DND-41 (cell line): ENCODE measurements around the gene TMEM161B.

ENCODE experiments used
- ATAC-seq: fragments of 200-7000 bp; cut with Tn5 transposase; 3 replicates; pipeline ENCODE4 v1.9.1; 2021; ENCODE audit warnings: low read depth; ENCODE audit not compliant: insufficient read depth
- DNase-seq: peaks from one replicate; pipeline ENCODE4 v3.0.0-alpha.2; 2020
- H2AFZ ChIP-seq: 2 replicates; pipeline ENCODE4 v1.6.0; 2012; ENCODE audit warnings: low read depth, low read length
- H3K27ac ChIP-seq: 2 replicates; pipeline ENCODE4 v1.5.1; 2012; ENCODE audit warnings: low read length, inconsistent platforms
- H3K27me3 ChIP-seq: fragments of 200-600 bp; sonication (generic); 2 replicates; pipeline ENCODE4 v1.6.0; 2012; ENCODE audit warnings: low read length, mild to moderate bottlenecking, inconsistent platforms; ENCODE audit not compliant: insufficient read depth, poor library complexity
- H3K36me3 ChIP-seq: 2 replicates; pipeline ENCODE4 v1.5.1; 2012; ENCODE audit warnings: low read length, inconsistent platforms; ENCODE audit not compliant: insufficient read depth
- H3K4me1 ChIP-seq: 2 replicates; pipeline ENCODE4 v1.5.1; 2012; ENCODE audit warnings: mild to moderate bottlenecking, low read length; ENCODE audit not compliant: insufficient read depth
- H3K4me2 ChIP-seq: 2 replicates; pipeline ENCODE4 v1.6.0; 2012; ENCODE audit warnings: mild to moderate bottlenecking, moderate library complexity, low read length, inconsistent platforms; ENCODE audit not compliant: insufficient read depth
- H3K4me3 ChIP-seq, 2 experiments: fragments of 200-600 bp in 1 of 2; shearing (Covaris generic) in 1 of 2; 2 replicates each; pipeline ENCODE4 v1.5.1; 2012 to 2016; ENCODE audit warnings: inconsistent platforms in 2 of 2, low read length in 2 of 2, mild to moderate bottlenecking in 2 of 2, low read depth in 1 of 2, moderate library complexity in 1 of 2
- H3K79me2 ChIP-seq: 2 replicates; pipeline ENCODE4 v1.6.0; 2012; ENCODE audit warnings: low read length, inconsistent platforms; ENCODE audit not compliant: insufficient read depth
- H3K9ac ChIP-seq: 2 replicates; pipeline ENCODE4 v1.6.0; 2012; ENCODE audit warnings: low read depth, mild to moderate bottlenecking, inconsistent platforms, low read length, moderate library complexity
- H3K9me3 ChIP-seq: 2 replicates; pipeline ENCODE4 v1.5.1; 2012; ENCODE audit warnings: low read length, moderate library complexity, mild to moderate bottlenecking, inconsistent platforms; ENCODE audit not compliant: insufficient read depth, severe bottlenecking
- H4K20me1 ChIP-seq: 2 replicates; pipeline ENCODE4 v1.6.0; 2012; ENCODE audit warnings: low read length; ENCODE audit not compliant: insufficient read depth
- EZH2 ChIP-seq: IDR thresholded peaks from 3 replicates; pipeline ENCODE4 v1.6.1; 2012; ENCODE audit warnings: borderline replicate concordance, low read depth, mild to moderate bottlenecking, moderate library complexity, low read length, inconsistent platforms; ENCODE audit not compliant: severe bottlenecking
- TF ChIP-seq, protein P1 (sequence below): IDR thresholded peaks from 2 replicates; pipeline ENCODE4 v1.5.1; 2012; ENCODE audit warnings: borderline replicate concordance, low read length, moderate library complexity, mild to moderate bottlenecking; ENCODE audit not compliant: poor library complexity, severe bottlenecking; ENCODE audit errors: extremely low read depth

Gene TMEM161B

DNA sequence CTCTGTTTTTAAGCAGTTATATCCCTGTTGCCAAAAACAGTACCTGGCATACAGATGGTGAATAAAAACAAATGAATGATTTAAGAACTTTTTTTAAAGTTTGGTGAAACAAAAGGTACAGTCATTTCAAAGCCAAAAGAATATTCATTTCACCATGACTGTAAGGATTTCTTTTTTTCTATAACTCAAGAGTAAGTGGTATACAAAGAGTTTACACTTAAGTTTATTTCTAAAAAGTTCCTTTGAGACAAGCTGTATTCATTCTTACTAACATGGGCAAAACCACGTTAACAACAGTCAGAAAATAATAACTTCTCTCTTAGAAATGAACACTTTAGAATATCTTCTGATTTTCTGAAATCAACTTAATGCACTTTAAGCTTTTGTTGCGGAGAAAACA lies 5.3 kb downstream of the TMEM161B start:
- Histone ChIP-seq H3K79me2 (peaks cover 100% of the 10 kb centered on the region), H3K9me3 (peaks cover 2% of the 10 kb centered on the region), H3K4me3 (no peak overlapping the region), H4K20me1 (peaks cover 22% of the 10 kb centered on the region; the same call in 1 of the 2 replicates), H3K4me2 (no peak overlapping the region), H3K27ac (no peak overlapping the region), H3K36me3 (peaks cover 11% of the 10 kb centered on the region), H3K9ac (no peak overlapping the region), H3K4me1 (peaks cover 23% of the 10 kb centered on the region), H3K27me3 (no peaks in the 10 kb centered on the region), H2AFZ (no peak overlapping the region)
- ATAC-seq (no peak), DNase-seq (no peak)
- no peak for TF ChIP-seq EZH2
- TF ChIP-seq, protein P1, sequence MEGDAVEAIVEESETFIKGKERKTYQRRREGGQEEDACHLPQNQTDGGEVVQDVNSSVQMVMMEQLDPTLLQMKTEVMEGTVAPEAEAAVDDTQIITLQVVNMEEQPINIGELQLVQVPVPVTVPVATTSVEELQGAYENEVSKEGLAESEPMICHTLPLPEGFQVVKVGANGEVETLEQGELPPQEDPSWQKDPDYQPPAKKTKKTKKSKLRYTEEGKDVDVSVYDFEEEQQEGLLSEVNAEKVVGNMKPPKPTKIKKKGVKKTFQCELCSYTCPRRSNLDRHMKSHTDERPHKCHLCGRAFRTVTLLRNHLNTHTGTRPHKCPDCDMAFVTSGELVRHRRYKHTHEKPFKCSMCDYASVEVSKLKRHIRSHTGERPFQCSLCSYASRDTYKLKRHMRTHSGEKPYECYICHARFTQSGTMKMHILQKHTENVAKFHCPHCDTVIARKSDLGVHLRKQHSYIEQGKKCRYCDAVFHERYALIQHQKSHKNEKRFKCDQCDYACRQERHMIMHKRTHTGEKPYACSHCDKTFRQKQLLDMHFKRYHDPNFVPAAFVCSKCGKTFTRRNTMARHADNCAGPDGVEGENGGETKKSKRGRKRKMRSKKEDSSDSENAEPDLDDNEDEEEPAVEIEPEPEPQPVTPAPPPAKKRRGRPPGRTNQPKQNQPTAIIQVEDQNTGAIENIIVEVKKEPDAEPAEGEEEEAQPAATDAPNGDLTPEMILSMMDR: no peak

DNA sequence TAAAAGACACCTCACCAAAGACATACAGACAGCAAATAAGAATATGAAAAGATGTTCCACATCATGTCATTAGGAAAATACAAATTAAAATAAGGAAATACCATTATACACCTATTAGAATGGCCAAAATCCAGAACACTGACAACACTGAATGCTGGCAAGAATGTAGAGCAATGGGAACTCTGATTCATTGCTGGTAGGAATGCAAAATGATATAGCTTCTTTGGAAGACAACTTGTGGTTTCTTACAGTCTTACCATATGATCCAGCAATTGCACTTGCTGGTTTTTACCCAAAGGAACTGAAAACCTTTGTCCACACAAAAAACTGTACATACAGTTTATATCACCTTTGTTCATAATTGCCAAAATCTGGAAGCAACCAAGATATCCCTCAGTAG lies 6.5 kb downstream of the TMEM161B start:
- Histone ChIP-seq H3K27me3 (no peaks in the 10 kb centered on the region), H4K20me1 (peaks cover 25% of the 10 kb centered on the region; the same call in 1 of the 2 replicates), H3K36me3 (peaks cover 10% of the 10 kb centered on the region; the same call in 1 of the 2 replicates), H3K4me2 (no peak overlapping the region), H3K9ac (no peak overlapping the region), H3K79me2 (peaks cover 100% of the 10 kb centered on the region), H3K4me3 (no peak overlapping the region), H2AFZ (no peak overlapping the region), H3K4me1 (peaks cover 11% of the 10 kb centered on the region; the same call in 1 of the 2 replicates), H3K9me3 (peaks cover 2% of the 10 kb centered on the region), H3K27ac (no peak overlapping the region)
- ATAC-seq: no peak
- TF ChIP-seq EZH2: no peak
- TF ChIP-seq, protein P1: no peak
- DNase-seq: no peak

DNA sequence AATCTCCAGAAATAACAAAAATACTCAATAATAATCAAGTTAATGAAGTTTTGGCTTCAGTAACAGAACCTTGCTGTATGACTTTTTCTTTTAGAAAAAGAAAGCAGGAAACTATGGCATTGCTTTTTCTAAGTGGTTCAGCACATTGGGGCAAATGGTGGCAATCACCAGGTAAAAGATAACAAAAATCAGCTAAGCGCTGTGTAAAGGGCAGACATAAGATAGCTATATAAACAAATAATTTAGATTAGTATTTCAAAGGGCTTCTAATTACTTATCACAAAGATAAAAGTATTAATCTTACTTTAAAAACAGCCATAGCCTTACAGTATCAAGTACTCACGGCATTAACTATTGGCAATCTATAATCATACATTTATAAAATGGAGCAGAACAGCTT lies 10.0 kb downstream of the TMEM161B start:
- no peaks in the 10 kb centered on the region for H3K4me1 ChIP-seq
- peaks cover 100% of the 10 kb centered on the region for H3K79me2 ChIP-seq
- H4K20me1 ChIP-seq: peaks cover 35% of the 10 kb centered on the region; the same call in 1 of the 2 replicates
- H3K4me3 ChIP-seq: no peak overlapping the region
- H3K9ac ChIP-seq: no peak overlapping the region
- no peak overlapping the region for H2AFZ ChIP-seq
- H3K27me3 ChIP-seq: no peaks in the 10 kb centered on the region
- H3K36me3 ChIP-seq: 0 out of 2 replicates have a peak, but pooled peaks cover 3% of the 10 kb centered on the region
- TF ChIP-seq, protein P1: no peak
- TF ChIP-seq EZH2: no peak
- H3K27ac ChIP-seq: no peak overlapping the region
- DNase-seq (no peak), ATAC-seq (no peak)
- H3K4me2 ChIP-seq: no peak overlapping the region
- no peaks in the 10 kb centered on the region for H3K9me3 ChIP-seq
